ENCODE data around the gene NTM.

DNA sequence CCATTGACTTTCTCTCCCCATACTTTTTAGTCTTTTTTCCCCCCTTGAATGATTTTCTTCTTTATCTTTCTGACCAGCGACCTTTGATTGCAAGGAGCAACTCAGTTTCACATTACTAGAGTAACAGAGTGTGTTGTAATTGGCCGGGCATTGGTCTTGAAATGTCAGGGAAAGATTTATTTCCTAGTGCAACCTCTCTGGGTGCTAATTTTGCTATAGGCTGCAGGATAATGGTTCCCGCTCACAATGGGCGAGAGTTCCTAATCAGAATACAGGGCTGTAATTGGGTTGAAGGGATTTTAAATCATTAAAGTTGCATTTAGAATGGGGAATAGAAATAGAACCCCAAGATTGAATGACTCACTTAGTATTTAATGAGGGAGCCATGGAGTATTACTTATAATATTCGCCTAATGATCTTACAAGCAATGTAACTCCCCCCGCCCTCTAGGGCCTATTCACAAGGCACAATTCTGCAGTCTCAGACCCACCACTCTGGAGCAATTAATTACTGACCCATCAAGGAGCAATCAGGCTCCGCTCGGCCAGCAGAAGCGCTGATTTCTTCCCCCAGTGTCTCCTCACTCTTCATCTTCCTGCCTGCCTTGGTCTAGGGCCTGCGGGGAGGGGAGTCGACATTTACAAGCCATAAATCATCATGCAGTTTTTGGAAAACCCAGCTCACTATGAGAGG lies 725.9 kb downstream of the NTM start:
- TF ChIP-seq, protein P1, sequence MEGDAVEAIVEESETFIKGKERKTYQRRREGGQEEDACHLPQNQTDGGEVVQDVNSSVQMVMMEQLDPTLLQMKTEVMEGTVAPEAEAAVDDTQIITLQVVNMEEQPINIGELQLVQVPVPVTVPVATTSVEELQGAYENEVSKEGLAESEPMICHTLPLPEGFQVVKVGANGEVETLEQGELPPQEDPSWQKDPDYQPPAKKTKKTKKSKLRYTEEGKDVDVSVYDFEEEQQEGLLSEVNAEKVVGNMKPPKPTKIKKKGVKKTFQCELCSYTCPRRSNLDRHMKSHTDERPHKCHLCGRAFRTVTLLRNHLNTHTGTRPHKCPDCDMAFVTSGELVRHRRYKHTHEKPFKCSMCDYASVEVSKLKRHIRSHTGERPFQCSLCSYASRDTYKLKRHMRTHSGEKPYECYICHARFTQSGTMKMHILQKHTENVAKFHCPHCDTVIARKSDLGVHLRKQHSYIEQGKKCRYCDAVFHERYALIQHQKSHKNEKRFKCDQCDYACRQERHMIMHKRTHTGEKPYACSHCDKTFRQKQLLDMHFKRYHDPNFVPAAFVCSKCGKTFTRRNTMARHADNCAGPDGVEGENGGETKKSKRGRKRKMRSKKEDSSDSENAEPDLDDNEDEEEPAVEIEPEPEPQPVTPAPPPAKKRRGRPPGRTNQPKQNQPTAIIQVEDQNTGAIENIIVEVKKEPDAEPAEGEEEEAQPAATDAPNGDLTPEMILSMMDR (IDR thresholded peaks at IDR 0.05), result no peak
- TF ChIP-seq POLR2A (IDR thresholded peaks at IDR 0.05), result no peak

Measured in esophagus squamous epithelium (tissue), 4 donors.